Measurements from ENCODE around the gene MINDY4.

The MINDY4 gene

DNA sequence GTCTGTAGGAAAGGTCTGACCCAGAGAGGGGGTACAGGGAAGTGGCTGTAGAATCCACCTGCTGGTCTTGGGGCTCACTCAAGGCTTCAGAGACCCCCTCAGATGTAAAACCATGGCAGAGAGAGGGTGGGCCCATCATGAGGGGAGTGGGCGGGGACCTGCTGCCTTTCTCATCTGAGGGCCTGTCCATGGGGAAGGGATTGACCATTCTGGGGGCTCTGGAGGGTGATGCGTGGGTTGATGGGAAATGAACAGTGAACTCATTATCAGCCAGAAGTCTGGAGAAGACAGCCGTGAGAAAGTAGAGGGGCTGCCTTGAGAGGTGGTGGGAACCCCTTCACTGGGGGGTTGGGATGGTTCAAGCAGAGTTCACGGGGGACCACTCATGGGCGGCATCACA lies 66.8 kb downstream of the MINDY4 start:
- DNase-seq, result no peak

GRCh38 chr7:30840141-30841024 lies 69.2 kb downstream of the MINDY4 start:
- DNase-seq, result no peak

- no peak for DNase-seq
Observed at GRCh38 chr7:30841025-30841735, 70.0 kb downstream of the MINDY4 start.

DNA sequence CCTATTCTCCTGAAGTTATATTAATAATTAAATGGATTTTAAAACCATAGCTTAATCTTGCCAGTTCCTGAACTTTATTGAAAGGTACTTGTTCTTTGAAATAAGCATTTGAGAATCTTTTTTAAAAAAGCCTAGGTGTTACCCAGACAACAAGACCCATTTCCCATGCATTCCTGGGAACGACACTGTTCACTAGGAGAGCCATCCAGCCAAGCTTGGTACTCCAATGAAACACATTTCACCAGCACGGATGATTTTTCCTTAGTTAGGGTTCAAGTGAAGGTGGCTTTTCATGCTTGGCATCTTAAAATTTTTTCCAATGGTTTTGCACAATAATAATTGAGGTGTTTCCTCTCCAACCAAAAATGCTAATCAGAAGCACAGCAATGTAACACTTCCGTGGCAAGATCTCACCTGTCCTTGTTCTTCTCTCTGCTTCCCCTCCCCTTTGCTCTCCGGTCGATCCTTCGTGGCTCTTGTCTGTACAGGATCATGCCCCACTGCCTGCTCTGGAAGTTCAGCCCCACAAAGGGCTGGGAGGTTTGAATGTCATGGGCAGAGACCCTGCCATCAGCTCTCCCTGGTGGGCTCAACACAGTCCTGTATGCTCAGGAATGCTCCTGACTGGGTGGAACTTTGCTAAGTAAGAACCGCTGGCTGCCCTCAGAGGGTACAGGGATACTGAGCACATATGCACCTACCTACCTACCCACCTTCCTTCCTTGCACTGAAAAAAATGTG lies 70.8 kb downstream of the MINDY4 start:
- DNase-seq, result no peak

GRCh38 chr7:30842542-30843451 lies 71.6 kb downstream of the MINDY4 start:
- no peak for DNase-seq

DNA sequence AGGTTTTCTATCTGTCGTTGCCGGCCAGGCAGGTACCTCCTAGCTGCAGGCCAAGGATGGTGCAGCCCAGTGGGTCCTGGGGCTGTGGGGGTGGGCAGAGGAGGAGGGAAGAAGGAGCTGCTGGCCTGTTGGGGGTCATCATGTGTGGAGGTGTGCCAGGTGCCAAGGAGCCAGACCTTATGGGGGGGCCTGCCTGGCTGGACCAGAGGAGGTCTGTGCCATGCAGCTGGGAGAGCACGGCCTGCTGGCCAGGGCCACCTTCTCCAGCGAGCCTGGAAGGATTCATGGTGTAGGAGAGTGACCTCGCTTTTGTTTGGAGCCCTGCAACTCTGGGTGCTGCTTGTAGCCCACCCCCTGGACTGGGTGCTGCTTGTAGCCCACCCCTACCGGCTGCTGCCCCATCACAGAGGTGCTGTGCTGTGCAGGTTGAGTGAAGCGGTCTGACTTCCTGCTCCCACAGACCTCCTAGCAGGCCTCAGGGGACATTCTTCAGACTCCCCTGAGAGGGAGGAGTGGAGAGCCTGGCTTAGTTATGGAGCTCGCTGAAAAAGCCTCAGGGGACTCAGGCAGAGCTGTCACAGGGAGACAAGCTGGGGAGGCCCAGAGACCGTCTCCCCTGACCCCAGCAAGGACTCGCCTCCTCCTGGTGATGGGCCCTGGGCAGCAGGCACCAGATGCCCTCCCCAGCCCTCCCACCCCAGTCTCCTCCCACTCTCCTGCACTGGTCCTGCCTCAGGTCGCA lies 72.7 kb downstream of the MINDY4 start:
- no peak for DNase-seq

DNA sequence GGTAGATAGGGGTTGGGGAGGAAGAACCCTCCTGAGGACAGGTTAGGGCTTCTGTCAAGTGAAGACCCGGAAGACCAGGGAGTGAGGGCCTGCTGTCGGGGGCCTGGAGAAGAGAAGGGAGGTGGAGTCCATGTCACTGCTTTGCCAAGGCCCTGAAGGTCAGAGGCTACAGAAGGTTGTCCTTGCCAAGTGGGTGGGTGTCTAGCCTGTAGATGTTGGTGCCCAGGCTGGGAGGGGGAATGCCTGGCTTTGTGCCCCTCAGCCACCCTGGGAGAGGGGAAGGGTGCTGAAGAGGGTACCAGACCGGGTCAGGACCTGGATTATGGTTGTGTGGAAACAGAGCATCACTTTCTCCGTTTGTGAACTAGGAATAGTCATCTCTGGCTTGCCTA lies 73.3 kb downstream of the MINDY4 start:
- DNase-seq, result no peak

DNA sequence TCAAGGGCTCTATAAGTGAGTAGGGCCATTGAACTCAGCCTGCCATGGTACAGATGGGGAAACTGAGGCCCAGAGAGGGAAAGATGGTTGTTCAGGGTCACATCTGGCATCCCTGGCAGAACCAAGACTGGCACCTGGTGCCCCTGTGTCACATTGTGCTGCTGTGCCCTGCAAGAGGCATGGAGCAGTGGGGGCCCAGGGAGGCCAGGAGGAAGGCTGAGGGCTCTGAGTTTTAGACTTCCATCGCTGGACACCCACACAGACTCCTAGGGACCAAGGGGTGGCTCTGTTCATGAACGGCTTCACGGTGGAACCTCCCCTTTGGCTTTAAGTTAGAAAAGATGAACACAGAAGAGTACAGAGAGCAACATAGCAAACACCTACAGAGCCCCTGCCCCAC lies 73.7 kb downstream of the MINDY4 start:
- DNase-seq, result no peak

- DNase-seq, result no peak
Observed at GRCh38 chr7:30845426-30846135, 74.4 kb downstream of the MINDY4 start.

- no peak for DNase-seq
Observed at GRCh38 chr7:30846378-30846777, 75.2 kb downstream of the MINDY4 start.

- DNase-seq, result no peak
Observed at GRCh38 chr7:30848121-30848855, 77.1 kb downstream of the MINDY4 start.

DNA sequence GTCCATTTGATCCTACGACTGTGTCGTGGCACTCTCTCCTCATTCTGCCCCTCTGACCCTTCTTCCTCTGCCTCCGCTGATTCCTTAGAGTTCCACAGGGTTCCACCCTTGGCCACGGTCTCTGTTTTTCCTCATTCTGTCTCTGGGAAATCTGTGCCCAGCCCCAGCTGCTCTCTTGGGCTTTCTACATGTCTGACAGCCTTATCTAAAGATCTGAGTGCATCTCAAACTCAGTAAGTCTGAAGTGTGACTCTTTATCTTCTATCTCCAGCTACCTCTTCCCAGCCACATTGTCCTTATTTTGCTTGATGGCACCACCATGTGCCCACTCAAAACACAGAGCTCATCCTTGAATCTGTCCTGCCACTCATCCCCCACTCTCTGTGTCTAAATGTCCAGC lies 78.3 kb downstream of the MINDY4 start:
- DNase-seq, result no peak

DNA sequence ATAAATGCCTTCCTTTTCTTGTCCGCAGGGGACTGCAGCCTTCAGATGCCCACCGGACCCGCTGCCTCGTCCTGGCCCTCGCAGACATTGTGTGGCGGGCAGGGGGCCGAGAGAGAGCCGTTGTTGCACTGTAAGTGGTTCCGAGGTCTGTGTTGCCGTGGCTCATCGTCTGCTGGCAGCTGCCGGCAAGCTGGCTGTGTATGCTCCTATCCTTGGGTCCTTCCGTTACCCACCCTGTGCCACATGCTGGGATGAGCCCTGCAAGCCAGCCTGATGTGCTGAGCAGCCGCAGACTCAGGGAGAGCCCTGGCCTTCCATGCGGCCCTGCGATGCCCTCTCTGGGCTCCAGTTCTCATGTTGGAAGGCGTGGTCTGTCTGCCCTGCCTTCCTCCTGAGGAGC lies 79.2 kb downstream of the MINDY4 start:
- no peak for DNase-seq

DNA sequence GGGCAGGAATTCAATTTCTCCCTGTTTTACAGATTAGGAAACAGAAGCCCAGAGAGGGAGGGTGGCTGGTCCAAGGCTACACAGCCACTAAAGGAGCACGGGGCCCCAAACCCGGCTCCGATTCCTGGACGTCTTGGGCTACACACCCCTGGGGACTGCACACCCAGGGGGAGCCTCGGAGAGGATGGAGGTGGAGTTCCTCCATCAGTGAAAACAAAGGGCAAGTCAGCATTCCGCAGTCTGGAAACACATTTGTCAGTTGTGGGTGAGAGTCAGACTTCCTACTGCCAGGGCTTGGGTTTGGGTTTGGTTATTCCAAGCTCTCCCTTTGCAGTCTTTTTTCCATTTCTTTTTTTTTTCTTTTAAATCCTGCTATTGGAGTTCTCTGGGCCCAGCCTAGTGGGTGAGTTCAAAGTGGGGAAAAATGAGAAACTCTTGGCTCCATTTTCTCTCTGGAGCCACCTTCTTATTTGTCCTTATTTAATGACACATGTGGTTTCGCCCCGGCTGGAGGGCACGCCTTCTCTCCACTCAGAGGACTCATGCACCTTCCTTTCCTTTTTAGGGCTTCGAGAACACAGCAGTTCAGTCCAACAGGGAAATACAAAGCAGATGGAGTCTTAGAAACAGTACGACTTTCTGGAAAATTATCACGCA lies 80.6 kb downstream of the MINDY4 start:
- no peak for DNase-seq

DNA sequence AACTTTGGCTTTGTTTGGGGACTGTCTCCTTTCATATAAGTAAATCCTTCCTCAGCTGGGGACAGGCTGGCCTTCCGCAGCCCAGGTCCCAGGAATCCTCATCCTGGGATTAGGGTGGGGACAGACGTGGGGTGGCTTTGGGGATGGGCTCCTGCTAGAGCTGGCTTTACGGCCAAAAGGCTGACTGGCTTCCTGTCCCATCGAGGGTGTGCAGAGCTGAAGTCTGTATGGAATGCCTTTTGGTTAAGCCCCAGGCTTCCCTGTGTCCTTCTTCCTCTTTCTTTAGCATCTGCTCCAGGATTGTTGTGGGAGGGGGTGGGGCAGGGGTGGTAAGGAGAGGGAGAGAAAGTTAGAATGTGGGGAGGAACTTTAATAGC lies 81.1 kb downstream of the MINDY4 start:
- no peak for DNase-seq

DNA sequence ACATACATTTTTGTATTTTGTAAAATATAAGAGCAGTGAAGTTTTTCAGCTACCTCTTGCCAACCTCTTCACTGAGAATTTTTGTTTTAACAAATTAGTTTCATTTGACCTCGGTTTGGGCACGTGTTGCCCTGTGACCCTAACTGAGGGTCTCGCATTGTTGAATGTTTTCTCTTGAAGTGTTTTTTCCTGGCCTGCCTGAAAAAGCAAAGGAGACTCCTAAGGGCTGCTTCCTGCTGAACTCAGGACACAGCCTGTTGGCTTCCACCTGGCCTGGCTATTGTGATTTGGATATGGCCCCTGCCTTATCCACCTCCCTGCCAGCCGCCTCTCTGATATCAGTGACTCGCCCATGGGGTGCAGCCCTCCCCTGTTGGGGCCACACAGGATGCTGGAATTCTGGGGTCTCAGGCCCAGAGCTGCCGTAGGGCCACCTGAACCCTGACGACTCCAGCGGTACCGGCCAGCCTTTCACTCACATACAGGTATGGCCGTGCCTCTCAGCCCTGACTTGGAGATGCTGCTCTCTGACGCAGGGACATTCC lies 81.6 kb downstream of the MINDY4 start:
- DNase-seq, result no peak

- no peak for DNase-seq
Observed at GRCh38 chr7:30853576-30853975, 82.4 kb downstream of the MINDY4 start.

- no peak for DNase-seq
Observed at GRCh38 chr7:30855936-30856335, 84.7 kb downstream of the MINDY4 start.

DNA sequence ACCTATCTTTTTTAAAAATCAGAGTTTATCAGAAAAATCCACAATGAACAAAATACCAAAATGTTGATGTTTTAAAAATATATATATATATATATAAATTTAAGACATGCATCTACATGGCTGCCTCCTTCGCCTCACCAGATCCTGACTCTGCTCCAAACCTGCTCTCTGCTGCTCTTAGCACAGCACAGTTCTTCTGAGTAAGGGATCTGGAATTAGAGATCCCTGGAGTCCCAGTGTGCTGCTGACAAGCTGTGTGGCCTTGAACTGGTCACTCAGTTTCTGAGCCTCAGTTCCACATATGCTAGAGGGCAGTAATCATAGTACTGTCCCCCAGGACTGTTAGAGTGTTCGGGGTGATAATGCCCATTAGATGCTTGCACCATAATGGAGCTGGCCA lies 87.4 kb downstream of the MINDY4 start:
- no peak for DNase-seq
